Progenitor cell of endocrine pancreas (in vitro differentiated cells): ENCODE data around the gene RLN1. TPM values are rescaled to one million over a fixed set of nuclear protein-coding genes. Genes with fewer than 3 reads are reported as not detected.
"Not testable (repeated sequence)": the region's sequence is repeated elsewhere in the genome, so short reads cannot be mapped to it uniquely, and the experiment has no call there.

Experiments
- DNase-seq: peaks from one replicate; pipeline ENCODE4 v3.0.0; 2021; ENCODE audit warnings: low spot score; ENCODE audit not compliant: unreplicated experiment
- H3K27ac Mint-ChIP-seq: 2 replicates; pipeline ENCODE4 v1.8.0; 2021; ENCODE audit warnings: mild to moderate bottlenecking, moderate library complexity, mixed read lengths
- H3K27me3 Mint-ChIP-seq: 2 replicates; pipeline ENCODE4 v1.8.0; 2021; ENCODE audit warnings: mixed read lengths
- H3K36me3 Mint-ChIP-seq: 2 replicates; pipeline ENCODE4 v1.8.0; 2022; ENCODE audit warnings: mixed read lengths; ENCODE audit not compliant: insufficient read depth
- H3K4me1 Mint-ChIP-seq: 2 replicates; pipeline ENCODE4 v1.8.0; 2021; ENCODE audit warnings: low read depth, mixed read lengths
- H3K4me3 Mint-ChIP-seq: 2 replicates; pipeline ENCODE4 v1.8.0; 2021; ENCODE audit warnings: low read depth, mild to moderate bottlenecking, moderate library complexity, mixed read lengths
- H3K9me3 Mint-ChIP-seq: 2 replicates; pipeline ENCODE4 v1.8.0; 2021; ENCODE audit warnings: low read depth, mixed read lengths
- long read RNA-seq: library from polyadenylated mRNA; unstranded; transcript quantifications from one replicate; pipeline ENCODE4 v2.0.0, GENCODE V29; 2020
- total RNA-seq: library from RNA; stranded (reverse); gene quantifications from 2 replicates; pipeline ENCODE4 v1.2.1, GENCODE V29; 2021
- TF ChIP-seq, protein P1 (sequence below): fragments of 200-600 bp; sonication (generic); IDR thresholded peaks from one replicate; pipeline ENCODE4 v1.5.0; 2021; ENCODE audit warnings: antibody characterized with exemption, mild to moderate bottlenecking; ENCODE audit not compliant: unreplicated experiment

Gene RLN1, protein sequence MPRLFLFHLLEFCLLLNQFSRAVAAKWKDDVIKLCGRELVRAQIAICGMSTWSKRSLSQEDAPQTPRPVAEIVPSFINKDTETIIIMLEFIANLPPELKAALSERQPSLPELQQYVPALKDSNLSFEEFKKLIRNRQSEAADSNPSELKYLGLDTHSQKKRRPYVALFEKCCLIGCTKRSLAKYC
- 0.91 and 1.2 TPM in 2 replicates for total RNA-seq
- long read RNA-seq, partial matches to known transcripts = 0 of 2 reads
- long read RNA-seq, other reads (novel, unspliced or antisense) = 1 of 2 reads

DNA sequence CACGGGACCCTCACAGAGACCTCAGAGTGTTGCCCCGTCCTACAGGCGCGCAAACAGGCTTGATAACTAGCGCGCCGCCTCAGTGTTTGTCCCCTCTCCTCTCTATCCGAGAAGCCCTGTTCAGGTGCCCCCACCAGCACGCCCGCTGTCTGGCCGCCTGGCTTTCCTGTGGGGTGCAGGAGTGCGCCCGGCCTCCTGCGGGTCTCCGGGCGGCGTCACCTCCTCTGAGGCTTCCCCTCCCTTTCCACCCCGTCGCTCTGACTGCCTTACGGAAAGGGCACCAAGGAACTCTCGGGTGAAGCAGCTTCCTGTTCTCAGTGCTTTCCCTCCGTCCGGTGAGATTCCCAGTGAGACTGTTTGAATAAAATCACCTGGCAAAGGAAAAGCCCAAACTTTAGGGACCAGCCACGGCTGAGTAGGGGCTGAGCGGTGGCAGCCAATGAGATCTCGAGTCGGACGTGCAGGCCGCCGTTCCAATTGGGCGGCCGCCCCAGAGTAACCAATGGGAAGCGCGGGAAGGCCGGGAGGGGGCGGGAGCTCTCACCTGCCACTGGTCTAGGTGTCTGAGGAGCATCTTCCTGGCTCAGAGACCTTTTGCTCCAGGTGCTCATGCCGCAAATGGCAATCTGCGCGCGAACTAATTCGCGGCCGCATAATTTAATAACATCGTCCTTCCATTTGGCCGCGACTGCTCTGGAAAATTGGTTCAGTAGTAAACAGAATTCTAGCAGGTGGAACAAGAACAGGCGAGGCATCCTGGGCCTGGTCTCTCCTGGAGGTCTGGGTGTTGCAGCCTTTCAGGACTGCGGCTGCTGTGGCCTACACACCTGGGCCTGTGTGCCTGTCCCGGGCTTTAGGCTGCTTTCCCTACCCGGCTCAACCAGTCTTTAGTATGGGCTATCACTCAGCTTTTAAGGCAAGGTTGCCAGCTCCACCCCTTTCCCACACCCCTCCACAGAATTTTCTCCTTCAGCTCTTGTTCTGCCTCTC lies at the start of gene RLN1:
RLN1 (minus strand) TSS at position 885 of the 990 bp plus-strand sequence; CDS start at position 755, 130 bp downstream.
- not testable (repeated sequence) for H3K4me1 Mint-ChIP-seq, H3K27me3 Mint-ChIP-seq, H3K9me3 Mint-ChIP-seq, DNase-seq, H3K36me3 Mint-ChIP-seq
- Mint-ChIP-seq H3K27ac (peak within 1 kb of the TSS; percentile 90), H3K4me3 (peak within 1 kb of the TSS; percentile 58)

DNA sequence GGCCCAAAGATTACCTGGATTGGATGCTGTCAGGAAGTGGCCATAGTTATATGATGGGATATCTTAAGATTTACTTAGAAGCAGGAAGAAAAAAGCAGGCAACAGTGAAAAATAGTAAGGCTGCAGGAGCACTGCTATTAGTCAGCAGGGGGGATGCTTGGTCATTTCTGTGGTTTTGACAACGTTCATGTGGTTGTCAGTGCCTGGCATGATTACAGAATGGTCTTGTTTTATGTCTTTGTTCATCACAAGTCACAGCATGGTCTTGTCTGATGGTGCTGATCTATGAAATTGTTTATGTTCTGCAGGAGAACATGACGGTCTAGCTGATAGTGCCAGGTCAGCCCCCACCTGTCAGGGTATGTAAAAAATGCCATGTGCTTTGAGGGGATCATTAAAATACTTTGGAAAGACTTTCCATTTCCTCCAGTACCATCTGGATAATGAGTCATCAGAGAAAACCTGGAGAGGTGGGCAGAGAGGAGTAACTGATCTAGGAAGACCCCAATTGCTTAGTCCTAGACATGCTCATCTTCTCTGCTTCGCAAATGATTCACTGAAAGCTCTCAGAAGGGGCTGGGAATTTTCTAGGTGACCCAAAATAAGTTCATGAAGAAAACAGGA lies 49.5 kb upstream of the RLN1 start:
- H3K36me3 Mint-ChIP-seq = no peaks in the 10 kb centered on the region
- DNase-seq = no peak
- no peak overlapping the region for H3K27ac Mint-ChIP-seq
- no peaks in the 10 kb centered on the region for H3K27me3 Mint-ChIP-seq
- no peaks in the 10 kb centered on the region for H3K4me1 Mint-ChIP-seq
- no peak overlapping the region for H3K4me3 Mint-ChIP-seq
- TF ChIP-seq, protein P1, sequence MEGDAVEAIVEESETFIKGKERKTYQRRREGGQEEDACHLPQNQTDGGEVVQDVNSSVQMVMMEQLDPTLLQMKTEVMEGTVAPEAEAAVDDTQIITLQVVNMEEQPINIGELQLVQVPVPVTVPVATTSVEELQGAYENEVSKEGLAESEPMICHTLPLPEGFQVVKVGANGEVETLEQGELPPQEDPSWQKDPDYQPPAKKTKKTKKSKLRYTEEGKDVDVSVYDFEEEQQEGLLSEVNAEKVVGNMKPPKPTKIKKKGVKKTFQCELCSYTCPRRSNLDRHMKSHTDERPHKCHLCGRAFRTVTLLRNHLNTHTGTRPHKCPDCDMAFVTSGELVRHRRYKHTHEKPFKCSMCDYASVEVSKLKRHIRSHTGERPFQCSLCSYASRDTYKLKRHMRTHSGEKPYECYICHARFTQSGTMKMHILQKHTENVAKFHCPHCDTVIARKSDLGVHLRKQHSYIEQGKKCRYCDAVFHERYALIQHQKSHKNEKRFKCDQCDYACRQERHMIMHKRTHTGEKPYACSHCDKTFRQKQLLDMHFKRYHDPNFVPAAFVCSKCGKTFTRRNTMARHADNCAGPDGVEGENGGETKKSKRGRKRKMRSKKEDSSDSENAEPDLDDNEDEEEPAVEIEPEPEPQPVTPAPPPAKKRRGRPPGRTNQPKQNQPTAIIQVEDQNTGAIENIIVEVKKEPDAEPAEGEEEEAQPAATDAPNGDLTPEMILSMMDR = no peak
- no peaks in the 10 kb centered on the region for H3K9me3 Mint-ChIP-seq

DNA sequence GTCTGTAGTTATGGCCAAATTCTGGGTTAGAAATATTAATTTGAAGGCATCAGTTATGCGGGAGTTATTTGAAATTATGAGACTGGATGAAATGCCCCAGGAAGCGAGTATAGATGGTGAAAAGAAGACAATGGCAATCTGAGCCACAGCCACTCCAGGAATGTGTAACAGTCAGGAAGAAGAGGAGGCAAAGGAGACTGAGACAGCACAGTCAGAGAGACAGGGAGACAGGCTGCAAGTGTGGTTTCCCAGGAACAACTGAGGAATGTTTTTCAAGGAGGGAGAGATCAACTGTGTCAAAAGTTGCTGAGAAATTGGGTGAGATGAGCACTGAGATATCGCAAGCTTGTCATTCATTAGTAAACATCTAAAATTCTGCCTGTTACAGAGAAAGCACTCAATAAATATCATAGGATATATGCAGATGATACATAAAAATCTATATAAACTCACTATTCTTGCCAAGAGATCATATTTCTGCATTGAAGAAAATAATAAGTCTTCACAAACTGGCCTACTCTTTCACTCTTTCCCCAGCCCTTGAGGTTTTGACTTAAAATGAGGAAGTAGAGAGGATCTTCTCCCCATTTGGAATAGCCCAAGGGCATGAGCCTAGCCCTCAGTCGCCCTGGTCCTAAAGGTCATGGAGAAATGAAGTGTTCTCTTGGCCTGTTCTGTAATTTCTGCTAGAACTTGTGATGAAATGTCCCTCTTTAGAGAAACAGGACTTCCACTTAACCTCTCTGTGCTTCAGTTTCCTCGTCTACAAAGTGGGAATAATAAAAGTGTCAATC lies 48.5 kb upstream of the RLN1 start:
- no peaks in the 10 kb centered on the region for H3K36me3 Mint-ChIP-seq
- H3K4me3 Mint-ChIP-seq = no peak overlapping the region
- H3K27me3 Mint-ChIP-seq = no peaks in the 10 kb centered on the region
- no peaks in the 10 kb centered on the region for H3K9me3 Mint-ChIP-seq
- H3K4me1 Mint-ChIP-seq = no peaks in the 10 kb centered on the region
- H3K27ac Mint-ChIP-seq = no peak overlapping the region
- DNase-seq = no peak
- TF ChIP-seq, protein P1 = no peak

DNA sequence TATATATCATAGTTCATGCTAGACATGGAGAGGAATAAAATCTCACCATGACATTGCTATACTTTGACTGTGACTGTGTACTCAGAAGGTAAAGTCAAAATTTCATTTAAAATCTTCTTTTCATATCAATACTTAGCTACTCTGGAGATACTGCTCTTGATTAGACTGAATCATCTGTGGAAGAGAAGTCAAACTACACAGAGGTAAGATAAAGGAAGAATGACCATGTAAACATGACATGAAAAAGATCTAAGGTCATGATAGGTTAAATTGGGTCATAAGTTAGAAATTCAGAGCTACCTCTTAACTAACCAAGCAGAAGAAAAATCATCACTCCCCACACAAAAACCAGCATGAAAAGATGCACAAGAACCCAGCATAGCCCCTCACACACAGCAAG lies 44.8 kb upstream of the RLN1 start:
- TF ChIP-seq, protein P1 = no peak
- H3K4me3 Mint-ChIP-seq = no peak overlapping the region
- H3K4me1 Mint-ChIP-seq = no peaks in the 10 kb centered on the region
- H3K9me3 Mint-ChIP-seq = no peaks in the 10 kb centered on the region
- H3K36me3 Mint-ChIP-seq = no peaks in the 10 kb centered on the region
- H3K27me3 Mint-ChIP-seq = no peaks in the 10 kb centered on the region
- no peak overlapping the region for H3K27ac Mint-ChIP-seq
- no peak for DNase-seq

DNA sequence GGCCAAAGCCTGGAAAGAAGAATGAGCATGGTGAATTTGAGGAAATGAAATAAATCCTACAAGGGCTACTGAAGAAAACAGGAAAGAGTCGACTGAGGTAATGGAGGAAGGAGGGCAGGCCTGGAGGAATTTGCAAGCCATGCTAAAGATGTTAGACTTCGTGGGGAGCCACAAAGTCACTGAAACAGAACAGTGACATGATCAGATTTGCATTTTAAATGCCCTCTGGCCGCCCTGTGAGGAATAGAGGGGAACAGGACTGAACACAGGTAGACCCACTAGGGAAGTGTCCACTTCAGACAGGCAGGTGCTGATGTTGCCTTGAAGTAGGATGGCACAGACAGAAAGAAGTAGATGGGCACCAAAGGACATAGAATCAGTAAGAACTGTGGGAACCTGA lies 42.8 kb upstream of the RLN1 start:
- no peak overlapping the region for H3K27ac Mint-ChIP-seq
- H3K4me3 Mint-ChIP-seq = no peak overlapping the region
- no peaks in the 10 kb centered on the region for H3K27me3 Mint-ChIP-seq
- TF ChIP-seq, protein P1 = no peak
- no peak for DNase-seq
- H3K9me3 Mint-ChIP-seq = no peaks in the 10 kb centered on the region
- H3K36me3 Mint-ChIP-seq = no peaks in the 10 kb centered on the region
- H3K4me1 Mint-ChIP-seq = no peaks in the 10 kb centered on the region
